Glomerular visceral epithelial cell (primary cell): Measurements from ENCODE around the gene NISCH.
"Not testable (repeated sequence)": the region's sequence is repeated elsewhere in the genome, so short reads cannot be mapped to it uniquely, and the experiment has no call there.

Experiments used
- DNase-seq: peaks from one replicate; pipeline ENCODE4 v3.0.0-alpha.2; 2016; ENCODE audit errors: extremely low spot score

Gene NISCH

GRCh38 chr3:52525680-52526561, 70.5 kb downstream of the NISCH start:
- no peak for DNase-seq

DNA sequence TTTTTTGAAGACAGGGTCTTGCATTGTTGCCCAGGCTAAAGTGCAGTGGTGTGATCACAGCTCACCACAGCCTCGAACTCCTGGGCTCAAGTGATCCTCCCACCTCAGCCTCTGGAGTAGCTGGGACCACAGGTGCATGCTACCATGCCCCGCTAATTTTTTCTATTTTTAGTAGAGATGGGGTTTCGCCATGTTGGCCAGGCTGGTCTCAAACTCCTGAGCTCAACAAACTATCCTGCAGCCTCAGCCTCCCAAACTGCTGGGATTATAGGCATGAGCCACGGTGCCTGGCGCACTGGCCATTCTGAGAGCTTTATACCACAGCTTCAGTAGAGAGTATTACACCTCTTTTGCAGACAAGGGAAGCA, 71.3 kb downstream of the NISCH start:
- DNase-seq = not testable (repeated sequence)

DNA sequence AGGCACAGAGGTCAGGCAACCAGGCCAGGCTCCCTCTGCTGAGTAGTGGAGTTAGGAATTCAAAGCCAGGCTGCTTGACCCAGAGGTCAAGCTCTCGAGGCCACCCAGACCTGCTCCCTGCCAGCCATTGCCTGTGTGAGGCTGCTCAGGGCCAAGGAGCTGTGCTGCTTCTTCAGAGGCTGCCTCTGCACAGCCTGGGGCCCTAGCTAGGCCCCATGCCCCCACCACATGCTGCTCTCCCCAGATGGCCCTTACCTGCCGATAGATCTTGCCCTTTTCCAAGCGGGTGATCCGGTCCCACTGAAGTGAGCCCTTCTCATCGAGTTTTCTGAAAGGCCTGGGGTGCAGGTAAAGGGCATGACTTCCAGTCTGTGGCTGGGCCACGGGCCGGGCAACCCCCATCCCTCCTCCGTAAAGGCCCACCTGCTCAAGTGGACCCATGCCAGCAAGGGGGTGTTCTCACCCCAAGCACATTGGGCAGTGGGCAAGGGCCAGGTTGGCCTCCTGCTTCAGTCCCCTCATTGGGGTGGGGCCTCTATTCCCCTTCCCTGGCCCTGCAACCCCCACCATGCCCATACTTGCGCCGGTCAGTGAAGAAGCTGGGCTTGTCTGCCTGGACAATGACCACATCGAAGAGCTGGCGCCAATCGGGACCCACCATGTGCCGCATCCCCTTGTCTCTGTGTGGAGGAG, 71.8 kb downstream of the NISCH start:
- no peak for DNase-seq

GRCh38 chr3:52527732-52528585, 72.6 kb downstream of the NISCH start:
- DNase-seq = no peak

GRCh38 chr3:52528586-52529375, 73.4 kb downstream of the NISCH start:
- no peak for DNase-seq

DNA sequence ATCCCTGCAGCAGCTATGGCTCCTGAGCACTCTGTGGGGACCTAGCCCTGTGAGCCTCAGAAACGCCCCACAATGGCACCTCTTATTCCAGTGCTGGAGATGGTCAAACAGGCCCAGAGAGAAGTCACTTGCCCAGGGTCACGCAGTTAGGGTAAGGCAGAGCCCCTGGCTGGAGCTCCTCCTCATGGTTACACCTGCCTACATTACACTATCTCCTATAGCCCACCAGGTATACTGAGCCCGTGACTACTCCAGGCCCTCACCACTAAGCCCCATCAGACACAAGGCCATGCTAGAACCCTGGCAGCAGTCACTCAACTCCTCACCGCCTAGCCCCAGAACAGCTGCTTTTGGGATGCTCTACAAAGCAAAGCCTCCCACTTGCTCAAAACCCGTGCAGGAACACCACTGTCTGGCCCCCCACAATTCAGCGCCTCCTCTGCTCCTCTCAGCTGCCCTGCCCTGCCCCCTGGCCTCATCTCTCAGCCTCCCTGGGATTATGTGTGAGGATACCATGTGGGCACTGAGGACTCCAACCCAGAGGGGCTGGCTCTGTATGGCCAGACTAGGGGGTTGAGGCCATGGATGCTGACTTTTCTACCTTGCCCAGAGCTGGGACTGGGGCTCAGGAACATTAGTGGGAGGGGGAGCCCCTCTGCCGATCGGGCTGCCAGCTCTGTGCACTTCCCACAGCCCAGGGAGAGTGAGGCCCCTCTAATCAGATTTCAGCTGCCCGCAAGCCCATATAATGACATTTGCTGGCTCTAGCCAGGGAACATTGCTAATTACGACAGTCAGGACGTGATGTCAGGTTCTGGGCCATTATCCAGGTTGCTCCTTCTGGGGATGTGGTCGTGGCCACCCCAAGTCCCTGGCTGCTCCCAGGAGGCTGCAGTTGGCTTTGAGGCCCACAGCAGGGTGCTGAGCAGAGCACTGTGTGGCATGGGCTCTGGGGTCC, 74.3 kb downstream of the NISCH start:
- no peak for DNase-seq

DNA sequence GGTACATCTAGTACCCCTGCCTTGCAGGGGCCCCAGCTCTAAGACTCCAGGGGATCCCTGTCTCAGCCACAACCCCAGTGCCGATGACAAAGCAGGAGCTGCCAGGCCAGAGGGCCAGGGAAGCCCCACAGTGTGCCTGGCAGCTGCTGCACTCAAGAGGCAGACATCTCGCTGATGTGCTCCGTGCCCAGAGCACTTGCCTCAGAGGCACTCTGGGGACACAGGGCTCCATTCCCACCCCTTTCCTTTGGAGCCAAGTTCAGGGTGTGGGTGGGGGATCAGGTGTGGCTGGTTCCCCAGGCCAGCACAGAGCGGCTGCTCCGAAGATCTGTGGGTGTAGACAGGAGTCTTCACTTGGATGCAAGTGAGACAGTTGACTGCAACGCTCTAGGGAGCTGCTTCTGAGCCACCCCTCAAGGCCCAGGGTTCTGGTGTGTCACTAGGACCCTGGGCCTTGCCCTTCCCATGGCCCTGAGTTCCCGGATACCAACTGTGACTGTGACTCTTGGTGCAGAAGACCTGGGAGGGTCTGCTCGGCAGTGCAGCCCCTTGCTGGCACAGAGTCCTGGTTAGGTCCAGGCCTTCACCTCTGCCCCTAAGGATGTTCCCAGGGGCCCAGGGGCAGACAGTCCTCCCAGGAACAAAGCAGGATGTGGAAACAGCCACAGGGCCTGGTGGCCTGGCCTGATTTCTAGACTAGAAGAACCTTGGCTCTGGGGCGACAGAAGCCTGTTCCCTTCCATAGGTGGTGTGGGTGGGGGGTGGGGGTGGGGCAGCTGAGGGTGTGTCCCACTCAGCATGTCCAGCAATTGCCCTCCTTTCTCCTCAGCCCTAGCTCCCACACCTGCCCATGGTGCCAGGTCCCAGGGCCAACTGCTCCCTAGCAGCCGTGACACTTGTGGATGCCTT, 75.8 kb downstream of the NISCH start:
- DNase-seq = no peak

DNA sequence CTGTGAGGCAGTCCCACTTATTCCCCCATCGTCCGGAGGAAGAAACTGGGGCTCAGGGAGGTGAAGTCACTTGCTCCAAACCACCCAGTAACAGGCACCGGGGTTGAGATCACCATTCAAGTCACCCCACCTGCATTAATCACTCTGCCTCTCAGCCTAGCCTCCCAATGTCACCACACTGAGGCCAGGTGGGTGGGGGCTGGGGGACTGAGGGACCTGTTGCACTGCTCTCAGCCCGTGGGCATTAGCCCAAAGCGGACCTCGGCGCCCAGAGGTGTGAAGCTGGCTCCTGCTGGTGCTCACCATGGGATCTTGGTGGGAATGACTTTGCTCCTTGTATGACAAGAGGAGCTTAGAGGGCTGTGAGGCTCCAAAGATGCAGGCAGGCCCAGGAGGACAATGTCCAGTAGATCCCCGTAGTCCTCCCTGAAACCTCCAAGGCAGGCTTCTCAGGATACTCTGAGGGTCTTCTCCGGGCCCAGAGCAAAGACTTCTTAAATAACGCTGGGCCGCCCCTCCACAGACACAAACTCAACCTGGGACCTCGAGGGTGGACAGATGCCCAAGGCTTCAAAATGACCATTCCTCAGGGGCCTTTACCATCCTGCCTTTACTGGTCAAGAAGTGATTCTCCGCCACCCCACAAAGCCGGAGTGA, 76.6 kb downstream of the NISCH start:
- no peak for DNase-seq

- DNase-seq = peak; percentile 44
Observed at GRCh38 chr3:52532517-52532837, 77.1 kb downstream of the NISCH start.

DNA sequence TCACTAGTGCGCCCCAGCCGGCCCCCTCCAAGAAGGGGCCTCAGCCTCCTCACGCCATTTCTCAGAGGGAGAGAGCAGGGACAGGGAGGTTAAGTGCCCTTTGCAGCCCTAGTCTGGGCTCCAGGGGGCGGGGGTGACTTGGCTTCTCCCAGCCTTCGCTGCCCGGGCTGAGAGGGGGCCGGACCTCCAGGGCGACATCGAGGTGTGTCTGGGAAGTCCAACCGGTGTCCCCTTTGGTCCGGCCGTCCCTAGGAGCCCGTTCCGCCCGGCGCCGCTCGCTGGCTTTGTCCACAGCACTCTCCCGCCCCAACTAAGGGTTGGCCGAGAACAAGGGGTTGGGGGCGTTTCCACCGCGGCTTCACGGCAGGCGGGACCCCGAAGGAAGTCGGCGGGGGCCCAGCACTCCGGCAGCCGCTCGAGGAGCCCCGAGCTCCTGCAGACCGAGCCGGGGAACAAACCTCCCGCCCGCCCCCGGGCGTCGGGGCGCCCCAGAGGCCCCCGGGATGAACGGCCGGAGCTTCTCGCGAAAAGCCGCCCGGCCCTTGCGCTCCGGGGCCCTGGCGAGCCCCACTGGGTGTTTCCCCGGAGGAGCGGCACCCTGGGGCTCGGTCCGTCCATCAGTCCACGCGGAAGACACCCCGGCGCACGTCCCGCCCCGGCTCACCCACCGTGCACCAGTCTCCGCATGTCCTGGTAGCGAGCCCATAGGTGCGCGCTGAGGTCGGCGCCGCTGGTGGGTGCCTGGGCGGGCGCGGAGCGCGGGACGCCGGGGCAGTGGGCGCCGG, 77.6 kb downstream of the NISCH start:
- DNase-seq = peak; percentile 26

DNA sequence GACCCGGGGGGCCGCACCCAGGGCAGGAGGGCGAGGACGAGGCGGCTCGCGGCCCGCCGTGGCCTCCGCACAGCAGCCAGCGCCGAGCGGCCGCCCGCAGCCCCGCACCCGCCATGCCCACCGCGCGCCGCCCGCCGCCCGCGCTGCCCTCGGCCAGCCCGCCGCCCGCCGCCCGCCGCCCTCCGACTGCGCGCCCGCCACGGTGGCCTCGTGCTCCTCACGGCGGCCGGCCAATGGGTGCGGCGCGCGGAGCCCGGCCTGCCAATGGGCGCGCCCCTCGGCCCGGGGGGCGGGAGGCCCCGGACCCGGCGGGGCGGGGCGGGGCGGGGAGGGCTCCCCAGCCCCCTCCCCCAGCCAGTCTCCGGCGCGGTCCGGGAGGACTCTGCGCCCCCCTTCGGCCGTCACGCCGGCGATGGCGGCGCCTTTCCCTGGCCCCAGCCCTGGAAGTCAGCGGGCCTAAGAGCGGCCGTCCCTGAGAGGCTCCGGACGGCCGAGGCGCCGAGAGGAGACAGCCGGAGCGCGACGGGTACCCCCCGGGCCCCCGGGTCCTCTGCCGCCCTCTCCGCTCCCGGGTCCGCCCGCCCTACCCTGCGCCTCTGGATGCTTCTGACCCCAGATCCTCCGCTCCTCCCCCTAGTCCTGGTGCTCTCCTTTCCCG, 78.3 kb downstream of the NISCH start, which contains the start of gene NT5DC2:
TSS of gene NT5DC2 (minus strand) at position 235 of the 658 bp plus-strand sequence. CDS start at position 115, 120 bp downstream.
- peak; percentile 84 for DNase-seq

DNA sequence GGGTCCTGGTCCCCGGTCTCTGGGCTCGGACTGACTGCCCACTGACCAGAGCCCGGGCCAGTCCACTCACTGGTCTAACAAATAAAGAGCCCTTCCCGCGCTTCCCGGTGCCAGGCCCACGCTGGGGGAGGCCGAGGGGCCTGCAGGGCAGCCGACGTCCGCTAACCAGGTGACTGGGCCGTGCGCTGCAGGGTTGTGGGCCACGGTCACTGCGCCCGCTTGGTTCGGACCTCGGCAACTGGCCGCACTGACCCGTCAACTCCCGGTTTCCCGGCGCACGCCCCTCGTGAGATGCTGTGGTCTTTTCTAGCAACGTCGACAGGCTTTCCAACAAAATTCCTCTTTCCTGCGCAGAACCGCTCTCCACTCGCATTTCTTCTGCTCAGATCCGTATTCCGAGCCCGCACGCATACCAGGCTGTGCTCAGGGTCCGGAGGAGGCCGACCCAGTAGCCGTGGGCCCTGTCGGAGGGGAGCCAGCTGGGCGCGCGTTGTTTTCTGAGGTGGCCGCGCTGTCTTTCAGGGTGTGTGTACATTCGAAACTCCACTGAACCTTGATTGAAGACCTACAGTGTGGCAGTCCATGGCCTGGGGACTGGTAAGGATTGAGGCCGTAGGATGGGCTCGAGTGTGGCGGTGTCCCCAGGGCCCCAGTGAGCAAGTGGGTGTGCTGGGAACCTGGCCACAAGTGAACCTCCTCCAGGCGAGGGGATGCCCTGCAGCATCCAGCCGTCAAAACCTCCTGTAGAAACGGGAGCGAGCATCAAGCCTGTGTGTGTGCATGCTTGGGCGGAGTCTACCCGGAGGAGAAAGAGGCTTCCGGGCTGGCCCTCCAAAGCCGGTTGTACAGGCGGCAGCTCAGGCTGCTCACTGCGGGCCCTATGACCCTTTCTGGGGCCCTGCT, 79.1 kb downstream of the NISCH start:
- no peak for DNase-seq

DNA sequence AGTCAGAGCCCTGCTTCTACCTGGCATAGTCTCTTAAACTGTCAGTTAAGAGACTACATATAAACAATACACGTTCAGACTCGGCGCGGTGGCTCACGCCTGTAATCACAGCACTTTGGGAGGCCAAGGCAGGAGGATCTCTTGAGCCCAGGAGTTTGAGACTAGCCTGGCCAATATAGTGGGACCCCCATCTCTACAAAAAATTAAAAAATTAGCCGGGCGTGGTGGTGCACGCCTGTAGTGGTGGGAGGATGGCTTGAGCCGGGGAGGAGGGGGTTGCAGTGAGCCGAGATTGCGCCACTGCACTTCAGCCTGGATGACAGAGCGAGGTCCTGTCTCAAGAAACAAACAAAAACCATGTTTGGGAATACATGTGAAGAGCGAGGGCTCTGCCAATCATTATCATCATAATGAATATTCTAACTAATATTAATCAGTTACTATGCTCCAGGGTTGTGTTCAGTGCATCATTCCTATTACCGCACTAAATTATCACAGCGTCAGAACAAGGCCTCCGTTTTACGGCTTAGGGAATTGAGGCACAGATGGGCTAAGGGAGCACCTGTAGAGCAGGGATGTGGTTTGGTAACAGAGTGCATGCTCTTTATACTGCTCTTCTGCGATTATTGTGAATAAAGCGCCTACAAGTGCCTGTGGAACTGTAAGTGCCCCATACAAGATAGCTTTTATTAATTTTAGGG, 80.2 kb downstream of the NISCH start:
- DNase-seq = no peak

DNA sequence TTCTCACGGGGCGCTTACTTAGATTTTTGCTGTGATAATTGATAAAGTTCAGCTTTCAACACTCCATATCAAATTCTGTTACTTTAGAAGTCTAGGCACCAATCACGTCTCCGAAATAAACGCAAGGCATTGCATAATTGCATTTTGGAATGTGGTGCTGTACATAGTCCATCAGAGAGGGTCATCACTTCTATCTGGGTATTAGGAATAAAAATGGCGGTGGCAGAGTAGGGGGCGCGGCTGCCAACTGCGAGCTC, 80.6 kb downstream of the NISCH start:
- no peak for DNase-seq

GRCh38 chr3:52536369-52537164, 81.2 kb downstream of the NISCH start, which contains the start of gene UQCC5:
TSS of gene UQCC5 (plus strand) at chr3:52536605. CDS start at chr3:52536756, 151 bp downstream.
- peak; percentile 98 for DNase-seq
